ENCODE measurements around the gene PHEX. TPM values are rescaled to one million over a fixed set of nuclear protein-coding genes. Genes with fewer than 3 reads are reported as not detected.

The PHEX gene
- total RNA-seq, 1 donor from 2014 or later: 0.48 TPM

GRCh38 chrX:22125481-22125880 is 93.4 kb downstream of the PHEX start:
- no peak overlapping the region for H3K4me3 Mint-ChIP-seq (ENCODE audit: low read depth)
- DNase-seq (ENCODE audit: low spot score, unreplicated experiment): no peak
- peaks cover 7% of the 10 kb centered on the region for H3K9me3 Mint-ChIP-seq (ENCODE audit: low read depth)
- H3K36me3 Mint-ChIP-seq (ENCODE audit: insufficient read depth): no peaks in the 10 kb centered on the region
- H3K27me3 Mint-ChIP-seq: no peaks in the 10 kb centered on the region
- no peak for TF ChIP-seq CTCF (IDR thresholded peaks at IDR 0.05; ENCODE audit: unreplicated experiment)
- H3K27ac Mint-ChIP-seq: no peak overlapping the region
- H3K4me1 Mint-ChIP-seq (ENCODE audit: low read depth): peaks cover 9% of the 10 kb centered on the region

GRCh38 chrX:22126327-22126726 is 94.2 kb downstream of the PHEX start:
- Mint-ChIP-seq H3K9me3 (ENCODE audit: low read depth) (peaks cover 7% of the 10 kb centered on the region), H3K4me1 (ENCODE audit: low read depth) (peaks cover 5% of the 10 kb centered on the region), H3K27ac (no peak overlapping the region), H3K27me3 (no peaks in the 10 kb centered on the region), H3K36me3 (ENCODE audit: insufficient read depth) (no peaks in the 10 kb centered on the region), H3K4me3 (ENCODE audit: low read depth) (no peak overlapping the region)
- no peak for DNase-seq (ENCODE audit: low spot score, unreplicated experiment)
- TF ChIP-seq CTCF (IDR thresholded peaks at IDR 0.05; ENCODE audit: unreplicated experiment): no peak

GRCh38 chrX:22128961-22129360 is 96.8 kb downstream of the PHEX start:
- no peak for TF ChIP-seq CTCF (IDR thresholded peaks at IDR 0.05; ENCODE audit: unreplicated experiment)
- Mint-ChIP-seq H3K36me3 (ENCODE audit: insufficient read depth) (no peaks in the 10 kb centered on the region), H3K27me3 (no peaks in the 10 kb centered on the region), H3K27ac (no peak overlapping the region), H3K4me1 (ENCODE audit: low read depth) (peaks cover 9% of the 10 kb centered on the region), H3K9me3 (ENCODE audit: low read depth) (peaks cover 7% of the 10 kb centered on the region), H3K4me3 (ENCODE audit: low read depth) (no peak overlapping the region)
- DNase-seq (ENCODE audit: low spot score, unreplicated experiment): no peak

- no peaks in the 10 kb centered on the region for H3K27me3 Mint-ChIP-seq
- no peak for TF ChIP-seq CTCF (IDR thresholded peaks at IDR 0.05; ENCODE audit: unreplicated experiment)
- DNase-seq (ENCODE audit: low spot score, unreplicated experiment): no peak
- no peaks in the 10 kb centered on the region for H3K36me3 Mint-ChIP-seq (ENCODE audit: insufficient read depth)
- no peaks in the 10 kb centered on the region for H3K9me3 Mint-ChIP-seq (ENCODE audit: low read depth)
- peak overlapping the region; percentile 81 for H3K27ac Mint-ChIP-seq
- H3K4me3 Mint-ChIP-seq (ENCODE audit: low read depth): no peak overlapping the region
- H3K4me1 Mint-ChIP-seq (ENCODE audit: low read depth): peaks cover 32% of the 10 kb centered on the region
Observed at GRCh38 chrX:22134681-22135080, 102.6 kb downstream of the PHEX start.

GRCh38 chrX:22135171-22135711 is 103.1 kb downstream of the PHEX start:
- Mint-ChIP-seq H3K36me3 (ENCODE audit: insufficient read depth) (no peaks in the 10 kb centered on the region), H3K9me3 (ENCODE audit: low read depth) (no peaks in the 10 kb centered on the region), H3K27me3 (no peaks in the 10 kb centered on the region), H3K4me3 (ENCODE audit: low read depth) (no peak overlapping the region), H3K4me1 (ENCODE audit: low read depth) (peaks cover 32% of the 10 kb centered on the region), H3K27ac (peak overlapping the region; percentile 81)
- TF ChIP-seq CTCF (IDR thresholded peaks at IDR 0.05; ENCODE audit: unreplicated experiment): no peak
- no peak for DNase-seq (ENCODE audit: low spot score, unreplicated experiment)
